Gastrocnemius medialis (tissue), 4 donors: ENCODE results near the gene RNF44.

Source experiments
- CTCF ChIP-seq, 5 experiments: fragments of 450-650 bp in 3 of 5; fragments of 200-600 bp in 2 of 5; sonication (generic) in 2 of 5; IDR thresholded peaks in 4 of 5; conservative IDR thresholded peaks in 1 of 5; 1 replicate in 4 of 5; 2 replicates in 1 of 5; pipeline ENCODE4 v1.5.1; 2016 to 2019; ENCODE audit warnings: antibody characterized with exemption in 5 of 5, mild to moderate bottlenecking in 3 of 5, moderate library complexity in 3 of 5
- POLR2A ChIP-seq, 2 donors: fragments of 450-650 bp; IDR thresholded peaks; one replicate each; pipeline ENCODE4 v1.6.1; 2017; ENCODE audit warnings: antibody characterized with exemption in 2 of 2, mild to moderate bottlenecking in 2 of 2, moderate library complexity in 2 of 2

- TF ChIP-seq POLR2A (IDR thresholded peaks at IDR 0.05) (no peak), CTCF (IDR thresholded peaks at IDR 0.05 in 4 of 5, conservative IDR thresholded peaks at IDR 0.05 in 1 of 5) (no peak)
Observed at GRCh38 chr5:176492431-176492830, 44.8 kb downstream of the RNF44 start.
